GM21381 (cell line): ENCODE data around the gene VPREB1.
"Not testable (repeated sequence)": the region's sequence is repeated elsewhere in the genome, so short reads cannot be mapped to it uniquely, and the experiment has no call there.

Experiments used
- ATAC-seq: cut with Tn5 transposase; IDR thresholded peaks from one replicate; pipeline ENCODE4 v1.9.1; 2021; ENCODE audit warnings: mild to moderate bottlenecking, moderate library complexity; ENCODE audit not compliant: unreplicated experiment

Gene VPREB1

GRCh38 chr22:22245256-22245909 is 797 bp downstream of the VPREB1 start:
- ATAC-seq: no peak

- ATAC-seq: no peak
Measured at GRCh38 chr22:22245935-22246525, 1.4 kb downstream of the VPREB1 start.

- no peak for ATAC-seq
Measured at GRCh38 chr22:22246706-22247105, 2.1 kb downstream of the VPREB1 start.

GRCh38 chr22:22248878-22249277 is 4.3 kb downstream of the VPREB1 start:
- ATAC-seq: no peak

GRCh38 chr22:22250651-22251050 is 6.1 kb downstream of the VPREB1 start:
- ATAC-seq: not testable (repeated sequence)

- ATAC-seq: not testable (repeated sequence)
Measured at GRCh38 chr22:22256133-22256532, 11.5 kb downstream of the VPREB1 start.

- ATAC-seq: not testable (repeated sequence)
Measured at GRCh38 chr22:22258597-22259415, 14.2 kb downstream of the VPREB1 start.

GRCh38 chr22:22260169-22260568 is 15.6 kb downstream of the VPREB1 start:
- not testable (repeated sequence) for ATAC-seq

- ATAC-seq: not testable (repeated sequence)
Measured at GRCh38 chr22:22260586-22260985, 16.0 kb downstream of the VPREB1 start.

GRCh38 chr22:22262332-22263074 is 17.9 kb downstream of the VPREB1 start:
- not testable (repeated sequence) for ATAC-seq

GRCh38 chr22:22263823-22264222 is 19.2 kb downstream of the VPREB1 start:
- not testable (repeated sequence) for ATAC-seq

GRCh38 chr22:22270036-22270676 is 25.6 kb downstream of the VPREB1 start:
- not testable (repeated sequence) for ATAC-seq

- not testable (repeated sequence) for ATAC-seq
Measured at GRCh38 chr22:22277423-22277822, 32.8 kb downstream of the VPREB1 start.

GRCh38 chr22:22284962-22285756 is 40.6 kb downstream of the VPREB1 start:
- ATAC-seq: not testable (repeated sequence)

GRCh38 chr22:22286390-22287105 is 42.0 kb downstream of the VPREB1 start:
- ATAC-seq: not testable (repeated sequence)

- not testable (repeated sequence) for ATAC-seq
Measured at GRCh38 chr22:22287106-22287626, 42.6 kb downstream of the VPREB1 start.

- not testable (repeated sequence) for ATAC-seq
Measured at GRCh38 chr22:22289666-22290065, 45.1 kb downstream of the VPREB1 start.

- not testable (repeated sequence) for ATAC-seq
Measured at GRCh38 chr22:22291129-22291806, 46.7 kb downstream of the VPREB1 start.
